Smooth muscle cell (in vitro differentiated cells): ENCODE results near the gene CCDC141. TPM values are rescaled to one million over a fixed set of nuclear protein-coding genes. Genes with fewer than 3 reads are reported as not detected.

ENCODE experiments used
- DNase-seq: peaks from one replicate; lab custom pipeline; 2025; ENCODE audit not compliant: unreplicated experiment; lab: John Stamatoyannopoulos, UW
- H2AFZ ChIP-seq: fragments of 200-600 bp; sonication (generic); 2 replicates; pipeline ENCODE4 v1.6.0; 2016; ENCODE audit warnings: antibody characterized with exemption, low read depth, mild to moderate bottlenecking
- H3F3A ChIP-seq: fragments of 200-600 bp; sonication (generic); 2 replicates; pipeline ENCODE4 v1.6.0; 2017; ENCODE audit warnings: antibody characterized with exemption, low read depth
- H3K27ac ChIP-seq: fragments of 200-600 bp; sonication (generic); 2 replicates; pipeline ENCODE4 v1.5.1; 2016; ENCODE audit warnings: low read depth, mild to moderate bottlenecking
- H3K27me3 ChIP-seq: fragments of 200-600 bp; sonication (generic); 2 replicates; pipeline ENCODE4 v1.6.1; 2016; ENCODE audit warnings: low read depth, mild to moderate bottlenecking
- H3K36me3 ChIP-seq: fragments of 200-600 bp; sonication (generic); 2 replicates; pipeline ENCODE4 v1.5.1; 2016; ENCODE audit warnings: low read depth
- H3K4me1 ChIP-seq: fragments of 200-600 bp; sonication (generic); 2 replicates; pipeline ENCODE4 v1.5.1; 2016; ENCODE audit warnings: low read depth
- H3K4me2 ChIP-seq: fragments of 200-600 bp; sonication (generic); 2 replicates; pipeline ENCODE4 v1.6.0; 2016; ENCODE audit warnings: mild to moderate bottlenecking
- H3K4me3 ChIP-seq: fragments of 200-600 bp; sonication (generic); 2 replicates; pipeline ENCODE4 v1.5.1; 2016; ENCODE audit warnings: mild to moderate bottlenecking
- H3K79me2 ChIP-seq: fragments of 200-600 bp; sonication (generic); 2 replicates; pipeline ENCODE4 v1.6.0; 2016; ENCODE audit warnings: low read depth, mild to moderate bottlenecking
- H3K9ac ChIP-seq: fragments of 200-600 bp; sonication (generic); 2 replicates; pipeline ENCODE4 v1.6.0; 2016; ENCODE audit warnings: low read depth
- H3K9me3 ChIP-seq: fragments of 200-600 bp; sonication (generic); replicated peaks from 2 replicates; pipeline ENCODE4 v1.5.1; 2016; ENCODE audit warnings: low read depth
- H4K20me1 ChIP-seq: fragments of 200-600 bp; sonication (generic); 2 replicates; pipeline ENCODE4 v1.6.0; 2016; ENCODE audit warnings: low read depth
- CTCF ChIP-seq: fragments of 200-600 bp; sonication (generic); IDR thresholded peaks from 2 replicates; pipeline ENCODE4 v1.5.1; 2017; ENCODE audit warnings: borderline replicate concordance, mild to moderate bottlenecking, antibody characterized with exemption; ENCODE audit not compliant: insufficient read depth, poor library complexity, severe bottlenecking
- WGBS: methylation state at CpG from one replicate; pipeline ENCODE4 v1.1.7; 2016; ENCODE audit warnings: low lambda C conversion rate; 5-methylcytosine and 5-hydroxymethylcytosine counted together
- polyA plus RNA-seq: library from polyadenylated mRNA; unstranded; fragments of >200 nt; fragmentation: Nextera tagmentation; extraction: Ambion mirVana; gene quantifications from 2 replicates; pipeline ENCODE4 v1.2.1, GENCODE V29; 2016
- total RNA-seq: library from RNA; depleted of rRNA; stranded (reverse); fragments of >200 nt; gene quantifications from 2 replicates; pipeline ENCODE4 v1.2.3, GENCODE V29; 2014

Gene CCDC141
- total and polyA plus RNA-seq, 2 experiments from 2014 or later: 0.03 to 0.76 TPM

- Histone ChIP-seq H3K4me3 (no peak overlapping the region), H3K79me2 (no peaks in the 10 kb centered on the region), H3K36me3 (no peaks in the 10 kb centered on the region), H3K27ac (no peak overlapping the region), H3K9me3 (no peaks in the 10 kb centered on the region), H3K4me1 (no peaks in the 10 kb centered on the region), H2AFZ (no peak overlapping the region), H3K9ac (no peak overlapping the region), H3F3A (no peaks in the 10 kb centered on the region), H3K27me3 (no peaks in the 10 kb centered on the region), H4K20me1 (no peaks in the 10 kb centered on the region), H3K4me2 (no peak overlapping the region)
- TF ChIP-seq CTCF: no peak
- WGBS: 92% methylated on average over 2 of the region's 2 CpGs
- no peak for DNase-seq
Measured at GRCh38 chr2:178830451-178830850, 219.5 kb downstream of the CCDC141 start.

- WGBS: 91% methylated on average over 3 of the region's 3 CpGs
- DNase-seq: no peak
- Histone ChIP-seq H3K4me1 (no peaks in the 10 kb centered on the region), H3K79me2 (no peaks in the 10 kb centered on the region), H3K27ac (no peak overlapping the region), H3K27me3 (no peaks in the 10 kb centered on the region), H2AFZ (no peak overlapping the region), H3K9ac (no peak overlapping the region), H3F3A (no peaks in the 10 kb centered on the region), H3K36me3 (no peaks in the 10 kb centered on the region), H4K20me1 (no peaks in the 10 kb centered on the region), H3K9me3 (no peaks in the 10 kb centered on the region), H3K4me3 (no peak overlapping the region), H3K4me2 (no peak overlapping the region)
- TF ChIP-seq CTCF: no peak
Measured at GRCh38 chr2:178829981-178830380, 220.0 kb downstream of the CCDC141 start.

- no peaks in the 10 kb centered on the region for H3K27me3 ChIP-seq
- H3K4me3 ChIP-seq: no peak overlapping the region
- H3K9ac ChIP-seq: no peak overlapping the region
- H4K20me1 ChIP-seq: no peaks in the 10 kb centered on the region
- no peaks in the 10 kb centered on the region for H3K4me1 ChIP-seq
- H3K36me3 ChIP-seq: no peaks in the 10 kb centered on the region
- no peaks in the 10 kb centered on the region for H3K9me3 ChIP-seq
- H2AFZ ChIP-seq: no peak overlapping the region
- no peak for DNase-seq
- no peak overlapping the region for H3K27ac ChIP-seq
- H3F3A ChIP-seq: no peaks in the 10 kb centered on the region
- no peak for TF ChIP-seq CTCF
- no peak overlapping the region for H3K4me2 ChIP-seq
- WGBS: 89% methylated on average over 3 of the region's 3 CpGs
- no peaks in the 10 kb centered on the region for H3K79me2 ChIP-seq
Measured at GRCh38 chr2:178829299-178829960, 220.5 kb downstream of the CCDC141 start.

GRCh38 chr2:178828486-178828881, 221.5 kb downstream of the CCDC141 start:
- no peaks in the 10 kb centered on the region for H4K20me1 ChIP-seq
- no peak overlapping the region for H3K4me2 ChIP-seq
- H2AFZ ChIP-seq: no peak overlapping the region
- H3K4me1 ChIP-seq: no peaks in the 10 kb centered on the region
- TF ChIP-seq CTCF: no peak
- no peaks in the 10 kb centered on the region for H3K27me3 ChIP-seq
- 72% methylated on average over 4 of the region's 4 CpGs for WGBS
- H3K4me3 ChIP-seq: no peak overlapping the region
- no peaks in the 10 kb centered on the region for H3K36me3 ChIP-seq
- H3K27ac ChIP-seq: no peak overlapping the region
- no peak for DNase-seq
- H3K9me3 ChIP-seq: no peaks in the 10 kb centered on the region
- no peaks in the 10 kb centered on the region for H3K79me2 ChIP-seq
- no peaks in the 10 kb centered on the region for H3F3A ChIP-seq
- H3K9ac ChIP-seq: no peak overlapping the region
